GM21737 (cell line): ENCODE results near the gene SH2D5.
"Not testable (repeated sequence)": the region's sequence is repeated elsewhere in the genome, so short reads cannot be mapped to it uniquely, and the experiment has no call there.

ENCODE experiments used
- ATAC-seq: cut with Tn5 transposase; IDR thresholded peaks from one replicate; pipeline ENCODE4 v1.9.1; 2021; ENCODE audit warnings: mild to moderate bottlenecking, moderate library complexity; ENCODE audit not compliant: unreplicated experiment

SH2D5 gene

DNA sequence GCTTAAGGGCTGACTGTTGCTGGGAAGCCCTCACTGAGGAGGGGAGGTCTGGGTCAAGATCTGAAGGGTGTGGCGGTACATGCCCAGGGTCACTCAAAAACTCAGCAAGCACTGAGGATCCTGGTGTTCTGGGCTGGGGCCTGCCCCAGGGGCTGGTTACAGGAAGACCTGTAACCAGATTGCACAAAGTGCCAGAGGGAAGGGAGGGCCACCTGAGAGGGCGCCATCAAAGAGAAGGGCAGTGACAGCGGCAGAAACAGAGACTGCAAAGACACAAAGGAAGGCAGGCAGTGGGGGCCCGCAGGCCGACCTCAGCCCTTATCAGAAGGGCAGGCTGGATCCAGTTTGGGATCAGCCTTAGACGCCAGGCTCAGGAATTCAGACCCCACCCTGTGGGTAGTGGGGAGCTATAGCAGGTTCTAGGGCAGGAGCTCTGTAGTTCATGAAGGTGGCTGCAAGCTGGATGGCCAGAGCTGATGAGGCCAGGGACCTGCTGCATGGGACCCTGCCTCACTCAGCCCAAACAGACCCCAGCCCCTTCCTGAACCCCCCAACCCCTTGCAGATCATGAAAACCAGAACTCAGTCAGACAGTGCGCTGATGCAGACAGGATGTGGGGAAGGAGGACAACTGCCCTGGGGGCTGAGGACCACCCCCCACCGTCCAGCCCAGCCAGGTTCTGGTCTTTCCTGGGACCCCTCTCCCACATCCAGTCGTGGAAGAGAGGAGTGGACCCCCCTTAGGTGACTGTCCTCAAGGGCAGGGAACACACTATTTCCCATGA is 3.9 kb downstream of the SH2D5 start:
- ATAC-seq, result no peak

- ATAC-seq, result no peak
Measured at GRCh38 chr1:20727746-20728316, 4.7 kb downstream of the SH2D5 start.

DNA sequence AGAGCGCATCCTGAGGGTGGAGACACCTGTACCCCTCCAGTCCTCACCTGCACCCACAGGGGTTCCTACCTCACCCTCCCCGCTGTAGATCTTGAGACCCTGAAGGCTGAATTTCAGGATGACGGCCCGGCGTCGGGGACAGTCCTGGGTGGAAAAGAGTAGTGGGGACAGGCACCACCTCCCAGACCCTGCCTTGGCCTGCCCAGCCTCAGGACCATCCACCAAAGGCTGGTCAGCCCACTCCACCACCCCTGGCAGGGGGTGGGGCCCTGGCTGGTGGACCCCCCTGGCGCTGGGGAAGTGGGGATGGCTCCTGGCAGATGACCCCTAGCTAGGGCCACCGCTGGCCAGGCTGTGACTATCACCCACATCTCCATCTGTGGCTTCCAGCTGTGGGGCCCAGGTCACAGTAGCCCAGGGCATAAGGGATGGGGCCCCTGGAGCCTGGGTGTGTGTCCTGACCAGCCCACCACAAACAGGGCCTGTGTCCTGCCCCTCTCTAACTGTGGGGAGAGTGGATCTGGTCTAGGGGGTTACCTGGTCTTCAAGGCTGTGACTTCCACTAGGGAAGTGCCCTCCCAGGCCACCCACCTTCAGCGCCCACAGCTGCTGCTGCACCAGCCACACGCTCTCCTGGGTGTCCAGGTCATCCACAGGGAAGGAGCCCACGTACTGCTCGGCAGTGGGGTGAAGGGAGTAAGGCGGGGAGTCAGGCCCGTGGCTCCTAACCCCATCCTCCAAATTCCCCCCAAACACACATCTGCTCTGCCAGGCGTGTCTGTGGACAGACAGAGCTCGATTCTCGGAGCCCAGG is 5.4 kb downstream of the SH2D5 start:
- ATAC-seq, result no peak

DNA sequence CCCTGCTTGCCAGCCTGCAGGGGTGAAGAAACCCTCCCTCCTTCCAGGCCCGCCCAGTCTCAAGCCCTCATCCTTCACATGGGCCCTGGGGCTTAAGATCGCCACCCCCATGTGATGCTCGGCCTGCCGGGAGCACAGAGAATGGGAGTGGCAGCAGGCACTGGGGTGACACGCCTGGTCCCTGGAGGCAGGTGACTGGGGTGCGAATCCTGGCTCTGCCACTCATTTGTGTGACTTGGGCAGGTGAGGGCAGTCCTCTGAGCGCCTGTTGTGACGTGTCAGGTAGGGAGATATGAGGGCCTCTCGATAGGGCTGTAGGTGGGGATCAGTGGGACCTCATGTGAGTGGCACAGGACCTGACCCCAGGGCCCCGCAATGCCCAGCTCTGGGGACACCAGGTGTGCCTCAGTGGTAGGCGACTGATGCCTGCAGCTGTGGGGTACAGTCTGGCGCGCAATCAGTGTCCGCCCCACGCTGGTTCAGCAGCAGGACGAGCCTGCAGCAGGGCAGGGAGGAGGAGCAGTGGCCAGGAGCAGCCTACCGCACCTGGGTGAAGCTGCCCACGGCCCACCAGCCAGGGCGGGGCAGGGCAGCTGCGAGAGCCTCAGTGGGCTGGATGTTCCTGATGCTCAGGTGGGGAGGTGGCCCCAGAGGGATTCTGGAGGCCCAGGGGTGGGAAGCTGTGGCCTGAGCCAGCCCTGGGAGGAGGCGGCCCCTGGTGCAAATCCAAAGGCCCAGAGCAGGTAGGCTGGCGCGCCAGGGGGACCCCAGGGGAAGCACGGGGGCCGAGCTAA is 6.2 kb downstream of the SH2D5 start:
- no peak for ATAC-seq

DNA sequence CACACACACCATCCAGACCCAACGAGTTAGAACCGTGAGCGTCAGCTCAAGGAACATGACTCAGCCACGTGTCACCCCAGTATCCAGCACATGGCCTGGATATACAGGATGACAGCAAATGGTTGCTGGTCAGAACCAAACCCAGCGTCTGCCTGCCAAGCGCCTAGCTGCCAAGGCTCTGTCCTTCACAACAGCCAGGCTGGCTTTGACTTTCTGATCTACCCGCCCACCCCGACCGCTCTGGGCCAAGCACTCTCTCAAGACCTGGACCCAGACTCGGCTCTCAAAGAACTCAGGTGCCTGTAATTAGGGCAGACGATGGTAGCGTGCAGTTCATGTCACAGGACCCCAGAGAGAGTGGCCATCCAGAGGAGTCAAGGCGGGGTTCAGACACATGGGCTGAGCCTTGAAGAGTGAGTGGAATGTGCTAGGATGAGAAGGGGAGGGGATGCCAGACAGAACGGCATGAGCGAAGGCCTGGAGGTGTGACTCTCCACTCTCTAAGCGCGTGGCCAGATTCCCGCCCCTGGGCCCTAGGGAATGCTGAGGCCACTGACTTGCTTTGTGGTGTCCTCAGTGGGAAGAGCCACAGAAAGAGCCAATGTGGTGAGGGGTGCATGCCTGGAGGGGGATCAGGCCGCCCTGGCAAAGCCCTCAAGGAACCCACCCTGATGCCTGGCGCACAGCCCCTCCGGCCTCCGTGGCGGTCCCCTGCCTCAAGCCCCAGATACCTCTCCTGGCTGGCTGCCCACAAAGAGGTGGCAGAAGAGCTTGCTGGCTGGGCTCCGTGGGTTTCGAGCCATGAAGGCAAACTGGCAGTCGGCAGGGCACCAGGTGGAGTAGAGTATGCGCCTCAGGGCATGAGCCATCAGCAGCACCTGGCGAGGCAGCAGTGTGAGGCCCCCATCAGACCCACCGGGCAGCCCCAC is 7.0 kb downstream of the SH2D5 start:
- no peak for ATAC-seq

- no peak for ATAC-seq
Measured at GRCh38 chr1:20724364-20725188, 7.9 kb downstream of the SH2D5 start.

DNA sequence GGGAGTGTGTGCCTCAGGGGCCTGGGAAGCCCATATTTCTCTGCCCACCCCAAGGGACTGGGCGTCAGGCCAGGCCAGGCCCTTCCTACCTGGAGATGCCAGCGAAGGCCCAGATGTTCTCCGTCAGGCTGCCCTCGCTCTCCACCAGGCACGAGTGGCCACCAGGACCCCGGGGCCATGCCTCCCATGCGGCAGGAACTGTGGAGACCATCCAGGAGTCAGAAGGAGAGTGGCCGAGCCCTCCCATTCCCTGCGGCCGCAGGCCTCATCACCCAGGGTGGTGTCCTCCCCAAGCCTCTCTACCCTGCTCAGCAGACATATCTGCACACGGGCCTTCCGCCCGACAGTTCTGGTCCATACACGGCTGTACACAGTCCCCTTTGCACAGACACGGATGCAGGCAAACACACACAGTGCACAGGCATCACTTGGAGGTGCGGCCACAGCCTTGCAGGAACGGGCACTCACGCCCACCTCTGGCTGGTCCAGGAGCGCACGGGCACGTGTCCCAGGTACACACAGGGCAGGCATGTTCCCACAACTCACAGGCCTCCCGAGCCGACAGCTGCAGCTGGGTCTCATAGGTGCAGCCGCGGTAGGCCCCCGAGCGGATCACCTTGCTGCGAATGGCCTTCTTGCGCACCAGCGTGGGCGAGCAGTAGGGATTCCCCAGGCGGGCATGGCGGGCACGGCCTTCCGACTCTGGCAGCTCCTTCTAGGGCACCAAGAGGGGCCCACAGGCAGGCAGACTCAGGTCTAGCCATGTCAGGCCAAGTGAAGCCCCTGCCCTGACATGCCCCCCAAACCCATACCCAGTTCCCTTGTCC is 8.8 kb downstream of the SH2D5 start:
- ATAC-seq, result no peak

DNA sequence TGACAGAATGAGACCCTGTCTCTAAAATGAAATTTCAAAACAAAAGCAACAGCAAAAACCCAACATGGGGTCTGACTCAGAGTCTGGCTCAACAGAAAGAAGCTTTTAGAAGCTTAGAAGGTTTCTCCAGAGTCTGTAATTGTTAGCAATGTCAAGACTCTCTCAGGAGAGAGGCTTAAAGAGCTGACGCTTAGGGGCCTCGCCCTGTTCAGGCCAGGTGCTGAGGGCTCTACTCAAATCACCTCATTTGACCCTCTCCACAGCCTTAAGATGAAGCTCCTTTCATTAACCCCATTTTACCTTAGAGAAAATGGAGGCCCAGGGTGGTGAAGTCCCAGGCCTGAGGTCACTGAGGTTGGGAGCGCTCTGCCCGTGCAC is 9.4 kb downstream of the SH2D5 start:
- no peak for ATAC-seq

GRCh38 chr1:20721117-20722061 is 11.1 kb downstream of the SH2D5 start:
- ATAC-seq, result no peak

DNA sequence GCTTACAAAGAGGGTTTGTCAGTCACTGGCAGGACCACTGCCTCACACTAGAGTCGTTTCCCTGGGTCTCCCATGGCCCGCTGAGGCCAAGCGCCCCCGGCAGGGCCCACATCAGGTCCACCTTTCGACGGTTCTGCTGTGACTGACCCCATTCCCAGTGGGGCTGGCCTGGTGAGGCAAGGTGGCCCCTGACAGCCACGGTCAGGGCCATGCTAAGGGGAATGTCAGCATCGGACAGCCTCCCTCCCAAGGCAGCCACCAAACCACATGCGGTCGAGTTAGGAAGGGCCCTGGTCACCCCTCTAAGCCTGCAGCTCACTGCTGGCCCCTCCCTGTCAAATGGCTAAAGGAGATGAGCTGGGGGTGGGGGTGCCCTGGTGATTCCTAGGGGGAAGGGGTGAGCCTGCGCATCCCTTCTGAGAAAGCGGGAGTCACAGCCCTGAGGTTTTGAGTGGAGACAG is 11.8 kb downstream of the SH2D5 start:
- no peak for ATAC-seq

GRCh38 chr1:20719871-20720620 is 12.5 kb downstream of the SH2D5 start:
- no peak for ATAC-seq

- ATAC-seq, result no peak
Measured at GRCh38 chr1:20719261-20719660, 13.2 kb downstream of the SH2D5 start.

- not testable (repeated sequence) for ATAC-seq
Measured at GRCh38 chr1:20718343-20718882, 14.1 kb downstream of the SH2D5 start.

DNA sequence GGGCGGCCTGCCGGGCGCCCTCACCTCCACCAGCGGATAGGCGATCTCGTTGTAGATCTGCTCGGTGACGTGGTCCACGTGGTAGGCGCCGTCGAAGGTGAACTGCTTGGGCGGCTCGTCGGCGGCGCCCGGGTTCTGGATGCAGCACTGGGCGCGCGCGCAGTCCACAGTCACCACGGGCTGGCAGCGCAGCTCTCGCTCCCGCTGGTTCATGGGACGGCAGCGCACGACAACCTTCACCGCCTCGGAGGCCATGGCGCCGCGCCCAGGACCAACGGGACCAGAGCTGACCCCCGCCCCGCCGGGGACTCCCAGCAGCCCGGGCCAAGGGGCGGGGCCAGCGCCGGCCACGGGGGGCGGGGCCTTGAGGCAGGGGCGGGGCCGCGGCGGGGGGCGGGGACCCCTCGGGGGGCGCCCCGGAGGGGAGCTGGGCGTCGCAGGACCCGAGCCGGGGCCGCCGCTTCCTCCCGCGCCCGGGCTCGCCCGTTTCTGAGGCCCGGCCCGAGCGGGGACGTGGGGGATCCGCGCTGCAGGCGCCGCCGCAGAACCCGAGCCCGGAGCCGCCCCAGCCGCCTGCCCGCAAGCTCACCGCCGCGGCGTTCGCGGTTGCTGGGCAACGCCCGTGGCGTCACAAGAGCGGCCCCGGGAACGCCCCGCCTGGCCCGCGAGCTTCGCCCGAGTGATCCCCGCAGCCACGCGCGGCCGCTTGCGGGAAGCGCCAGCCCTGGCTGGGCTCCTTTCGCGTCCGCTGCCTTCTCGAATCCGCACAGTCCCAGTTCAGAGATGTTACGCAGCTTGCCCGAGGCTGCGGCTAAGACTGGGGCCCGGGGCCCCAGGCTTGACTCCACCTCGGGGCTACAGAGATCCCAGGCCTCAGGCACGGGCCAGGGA is 14.8 kb downstream of the SH2D5 start, which contains the start of gene KIF17:
Gene KIF17 (minus strand): TSS at position 556 of the 891 bp plus-strand sequence. CDS start 301 bp downstream, at position 255.
- ATAC-seq, result no peak

DNA sequence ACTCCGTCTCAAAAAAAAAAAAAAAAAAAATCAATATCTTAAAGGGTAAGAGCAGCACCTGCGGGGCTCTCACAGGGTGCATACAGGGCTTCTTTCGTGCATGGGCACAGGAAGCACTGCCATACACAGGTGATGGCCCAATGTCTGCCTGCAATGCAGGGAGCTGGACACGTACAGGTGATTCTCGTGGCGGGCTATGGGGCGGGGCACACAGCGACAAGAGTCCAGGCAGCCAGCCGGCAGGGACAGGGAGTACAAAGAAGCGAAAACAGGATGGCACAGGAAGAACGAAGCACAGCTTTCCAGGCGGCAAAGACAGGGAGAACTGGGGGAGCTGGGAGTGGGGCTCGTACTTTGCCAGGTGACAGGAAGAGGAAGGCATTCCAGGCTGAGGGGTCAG is 16.3 kb downstream of the SH2D5 start:
- no peak for ATAC-seq
